Epithelial cell of prostate (primary cell): ENCODE data around the gene RITA1.

ENCODE experiments used
- DNase-seq: peaks from one replicate; pipeline ENCODE4 v3.0.0-alpha.2; 2011; ENCODE audit warnings: low read depth, low spot score
- H3K27ac ChIP-seq: fragments of 450-650 bp; 2 replicates; pipeline ENCODE4 v1.5.1; 2017; ENCODE audit warnings: mild to moderate bottlenecking

The RITA1 gene

DNA sequence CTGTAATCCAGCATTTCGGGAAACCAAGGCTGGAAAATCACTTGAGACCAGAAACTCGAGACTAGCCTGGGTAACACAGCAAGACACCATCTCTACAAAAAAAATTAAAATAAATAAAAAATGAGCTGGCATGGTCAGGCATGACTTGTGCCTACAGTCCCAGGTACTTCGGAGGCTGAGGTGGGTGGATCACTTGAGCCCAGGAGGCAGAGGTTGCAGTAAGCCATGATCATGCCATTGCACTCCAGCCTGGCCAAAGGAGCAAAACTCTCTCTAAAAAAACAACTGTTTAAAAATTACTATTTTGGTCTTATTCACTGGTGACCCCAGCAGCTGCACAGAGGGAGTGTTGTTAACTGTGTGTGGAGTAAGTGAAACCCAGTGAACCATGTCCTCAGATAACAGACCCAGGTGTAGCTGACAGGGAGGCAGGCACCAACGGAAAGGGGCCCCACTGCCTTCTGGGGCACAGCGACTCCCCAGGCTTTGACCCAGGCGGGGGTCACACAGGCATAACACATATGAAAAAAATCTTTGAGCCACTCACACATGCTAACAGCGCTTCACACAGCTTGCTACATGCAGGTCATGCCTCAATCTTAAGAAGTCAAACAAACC, 12.3 kb upstream of the RITA1 start:
- DNase-seq = no peak
- H3K27ac ChIP-seq = no peak overlapping the region

DNA sequence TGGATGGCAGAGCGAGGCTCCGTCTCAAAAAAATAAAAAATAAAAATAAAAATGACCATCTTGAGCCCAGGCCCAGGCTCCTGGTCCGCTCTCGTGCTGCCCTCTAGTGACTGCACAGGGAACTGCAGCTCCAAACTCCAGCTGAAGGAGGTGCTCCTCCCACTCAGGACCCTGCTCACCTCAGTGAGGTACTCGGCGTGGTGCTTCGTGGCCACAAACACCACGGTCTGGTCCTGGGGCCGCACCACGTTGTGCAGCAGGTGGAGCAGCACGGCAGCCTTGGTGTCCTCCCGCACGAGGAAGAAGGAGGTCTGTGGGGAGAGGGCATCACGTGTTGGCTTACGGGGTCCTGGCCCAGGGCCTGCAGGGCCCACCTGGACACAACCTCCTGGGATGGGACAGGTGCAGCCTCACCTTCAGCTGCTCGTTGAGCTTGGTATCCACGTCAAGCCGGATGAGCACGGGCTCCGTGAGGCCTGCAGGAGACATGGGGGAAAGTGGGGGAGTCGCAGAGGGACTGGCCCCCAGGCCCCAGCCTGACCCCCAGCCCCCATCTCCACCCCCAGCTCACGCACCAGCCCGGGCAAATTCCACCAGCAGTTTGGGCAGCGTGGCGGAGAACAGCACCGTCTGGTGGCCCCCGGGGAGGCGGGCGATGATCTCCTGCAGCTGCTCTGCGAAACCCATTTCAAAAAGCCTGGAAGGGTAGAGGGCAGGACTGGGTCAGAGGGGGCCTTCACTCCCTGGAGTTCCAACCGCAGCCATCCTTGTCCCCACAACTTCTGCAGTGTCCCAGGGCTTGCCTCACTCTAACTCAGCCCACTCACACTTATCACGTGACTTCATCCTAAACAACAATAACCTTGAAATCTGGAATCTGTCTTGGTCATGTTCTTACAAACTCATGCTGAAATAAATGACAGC, 10.8 kb upstream of the RITA1 start:
- H3K27ac ChIP-seq = no peak overlapping the region
- DNase-seq = no peak

GRCh38 chr12:113179023-113179422, 6.5 kb upstream of the RITA1 start:
- H3K27ac ChIP-seq = no peak overlapping the region
- DNase-seq = no peak

GRCh38 chr12:113180333-113180732, 5.2 kb upstream of the RITA1 start:
- H3K27ac ChIP-seq = no peak overlapping the region
- DNase-seq = no peak

GRCh38 chr12:113181975-113182374, 3.5 kb upstream of the RITA1 start:
- no peak overlapping the region for H3K27ac ChIP-seq
- no peak for DNase-seq

GRCh38 chr12:113183030-113183589, 2.4 kb upstream of the RITA1 start:
- DNase-seq = no peak
- no peak overlapping the region for H3K27ac ChIP-seq

GRCh38 chr12:113184098-113184899, 1.2 kb upstream of the RITA1 start:
- H3K27ac ChIP-seq = peak overlapping the region; percentile 90
- DNase-seq = no peak

DNA sequence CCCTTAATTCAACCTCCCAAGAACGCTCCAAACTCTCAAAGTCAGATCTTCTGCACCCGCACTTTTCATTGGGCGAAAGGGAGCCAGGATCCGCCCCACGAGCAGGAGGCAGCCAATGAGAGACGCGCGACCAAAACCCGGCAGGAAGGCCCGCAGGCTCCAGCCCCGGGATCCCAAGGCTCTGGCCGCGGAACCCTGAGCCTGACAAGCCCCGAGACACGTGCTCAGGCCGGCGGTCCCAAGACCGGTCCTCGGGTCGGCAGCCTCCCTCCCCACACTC, 681 bp upstream of the RITA1 start:
- peak; percentile 60 for DNase-seq

DNA sequence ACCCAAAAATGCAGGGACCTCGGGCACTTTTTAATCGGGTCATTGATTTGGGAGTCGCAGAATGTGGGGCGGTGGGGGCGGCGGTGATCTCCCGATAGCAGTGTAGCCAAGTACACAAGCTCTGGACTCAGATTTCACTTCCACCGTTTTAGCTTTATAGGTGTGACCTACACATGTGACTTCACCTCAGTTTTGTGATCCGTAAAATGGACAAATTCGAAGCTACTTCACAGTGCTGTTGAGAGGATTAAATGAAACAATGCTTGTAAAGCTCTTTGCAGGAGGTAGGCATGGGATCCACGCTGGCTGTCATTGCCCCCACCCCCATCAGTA, 478 bp downstream of the RITA1 start:
- peak overlapping the region; percentile 90 for H3K27ac ChIP-seq
- no peak for DNase-seq

More for the DNA sequence above, 681 bp upstream of the RITA1 start:
- peak overlapping the region; percentile 90 for H3K27ac ChIP-seq

GRCh38 chr12:113186666-113187325, 1.3 kb downstream of the RITA1 start:
- H3K27ac ChIP-seq = no peak overlapping the region
- DNase-seq = no peak

- no peak overlapping the region for H3K27ac ChIP-seq
- DNase-seq = no peak
Measured at GRCh38 chr12:113189361-113189760, 3.8 kb downstream of the RITA1 start.

DNA sequence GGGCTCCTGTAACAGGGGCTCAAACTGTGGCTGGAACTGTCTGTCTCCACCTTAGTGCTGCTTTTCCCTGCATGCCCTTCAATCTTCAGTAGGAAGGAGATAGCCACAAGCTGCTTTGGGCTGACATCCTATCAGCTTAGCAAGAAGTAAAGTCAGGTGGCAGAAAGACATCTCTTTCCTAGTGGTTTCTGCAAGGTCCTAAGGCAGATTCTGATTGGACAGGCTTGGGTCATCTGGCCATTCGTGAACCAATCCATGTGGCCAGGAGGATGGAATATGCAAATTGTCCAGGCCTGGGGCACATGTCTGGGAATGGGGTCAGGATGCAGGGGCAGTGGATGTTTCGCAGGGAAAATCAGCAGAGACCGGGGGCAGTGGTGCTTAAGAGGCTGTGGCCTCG, 5.2 kb downstream of the RITA1 start:
- no peak overlapping the region for H3K27ac ChIP-seq

DNA sequence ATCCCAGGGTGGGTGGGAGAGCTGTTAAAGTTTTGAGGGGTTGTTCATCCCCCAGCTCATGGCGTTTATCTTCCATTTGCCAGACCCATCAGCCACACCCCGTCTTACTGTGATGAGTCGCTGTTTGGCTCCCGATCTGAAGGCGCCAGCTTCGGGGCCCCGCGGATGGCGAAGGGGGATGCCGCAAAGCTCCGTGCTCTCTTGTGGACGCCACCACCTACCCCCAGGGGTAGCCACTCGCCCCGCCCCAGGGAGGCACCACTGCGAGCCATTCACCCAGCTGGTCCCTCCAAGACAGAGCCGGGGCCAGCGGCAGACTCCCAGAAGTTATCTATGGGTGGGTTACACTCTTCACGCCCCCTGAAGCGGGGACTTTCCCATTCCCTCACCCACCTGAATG, 5.7 kb downstream of the RITA1 start:
- H3K27ac ChIP-seq = no peak overlapping the region
- no peak for DNase-seq

More for the DNA sequence above, 5.2 kb downstream of the RITA1 start:
- DNase-seq = no peak

DNA sequence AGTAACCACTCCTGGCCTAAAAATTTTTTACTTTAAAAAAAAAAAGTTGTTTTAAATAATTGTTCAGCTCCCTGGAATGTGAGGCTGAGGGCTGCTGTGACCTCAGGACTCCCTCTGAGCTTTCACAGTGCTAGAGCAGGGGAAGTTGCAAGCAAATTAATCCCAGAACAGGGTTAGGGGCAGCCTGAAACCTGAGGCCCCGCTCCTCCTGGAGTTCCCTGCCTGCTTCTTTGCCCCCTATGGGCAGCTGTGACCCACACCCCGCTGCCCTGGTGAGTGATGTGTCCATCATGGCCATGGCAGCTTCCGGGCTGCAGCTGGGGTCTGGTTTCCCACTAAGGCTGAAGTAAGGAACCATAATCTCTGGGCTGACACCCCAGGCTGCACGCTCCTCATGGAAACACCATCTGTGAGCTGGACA, 9.5 kb downstream of the RITA1 start:
- DNase-seq = no peak
- no peak overlapping the region for H3K27ac ChIP-seq

- no peak for DNase-seq
- H3K27ac ChIP-seq = no peak overlapping the region
Measured at GRCh38 chr12:113195598-113195997, 10.1 kb downstream of the RITA1 start.

- H3K27ac ChIP-seq = no peak overlapping the region
- no peak for DNase-seq
Measured at GRCh38 chr12:113196582-113196981, 11.1 kb downstream of the RITA1 start.

- no peak overlapping the region for H3K27ac ChIP-seq
- DNase-seq = no peak
Measured at GRCh38 chr12:113196990-113197389, 11.5 kb downstream of the RITA1 start.

DNA sequence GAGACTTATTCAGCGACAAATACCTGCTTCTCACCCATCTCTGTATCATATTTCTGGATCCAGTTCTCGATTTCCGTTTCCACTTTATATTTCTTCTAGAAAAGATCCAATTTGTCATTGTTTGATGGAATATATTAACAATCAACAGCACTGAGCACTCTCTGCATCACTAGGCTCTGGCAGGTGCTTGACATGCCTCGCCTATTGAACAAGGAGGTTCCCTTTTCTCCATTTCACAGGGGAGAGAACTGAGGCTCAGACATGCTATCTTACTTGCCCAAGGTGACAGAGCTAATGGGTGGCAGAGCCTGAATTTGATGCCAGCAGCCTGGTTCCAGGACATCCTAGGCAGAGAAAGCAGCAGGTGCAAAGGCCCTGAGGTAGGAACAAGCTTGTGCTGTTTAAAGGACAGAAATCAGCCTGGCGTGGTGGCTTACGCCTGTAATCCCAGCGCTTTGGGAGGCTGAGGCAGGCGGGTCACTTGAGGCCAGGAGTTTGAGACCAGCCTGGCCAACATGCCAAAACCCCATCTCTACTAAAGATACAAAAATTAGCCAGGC, 12.1 kb downstream of the RITA1 start:
- no peak for DNase-seq
- H3K27ac ChIP-seq = no peak overlapping the region

GRCh38 chr12:113198296-113198695, 12.8 kb downstream of the RITA1 start:
- no peak for DNase-seq
- H3K27ac ChIP-seq = no peak overlapping the region
